ENCODE measurements around the gene EIF4H. TPM values are rescaled to one million over a fixed set of nuclear protein-coding genes. Genes with fewer than 3 reads are reported as not detected.
"Not testable (repeated sequence)": the region's sequence is repeated elsewhere in the genome, so short reads cannot be mapped to it uniquely, and the experiment has no call there.

Gene EIF4H
- total RNA-seq, 1 donor from 2014 or later, result 274 TPM

DNA sequence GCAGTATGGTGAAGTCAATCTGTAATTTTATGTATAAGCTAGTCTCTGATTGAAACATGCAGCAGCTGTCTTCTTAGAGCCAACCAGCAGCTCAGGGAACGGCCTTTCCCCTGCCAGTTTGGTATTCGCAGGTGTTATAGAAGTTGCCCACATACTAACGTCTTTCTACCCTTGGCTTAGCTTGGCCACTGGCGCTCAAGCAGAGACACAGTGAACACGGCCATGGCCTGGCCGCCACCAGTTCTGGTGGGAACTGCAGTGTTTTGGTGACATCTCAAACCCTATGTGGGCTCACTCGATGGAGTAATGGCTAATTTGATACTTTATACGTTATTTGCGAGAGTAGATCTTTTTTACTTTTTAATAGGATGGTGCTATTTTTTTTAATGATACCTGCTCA, 17.1 kb downstream of the EIF4H start:
- DNase-seq (ENCODE audit: low spot score), result no peak
- Mint-ChIP-seq H3K36me3 (ENCODE audit: low read depth, unreplicated experiment) (peaks cover 53% of the 10 kb centered on the region), H3K4me3 (ENCODE audit: unreplicated experiment) (no peak overlapping the region), H3K9me3 (ENCODE audit: unreplicated experiment) (no peaks in the 10 kb centered on the region), H3K27ac (ENCODE audit: unreplicated experiment) (no peak overlapping the region), H3K27me3 (ENCODE audit: unreplicated experiment) (peaks cover 7% of the 10 kb centered on the region), H3K4me1 (ENCODE audit: unreplicated experiment) (peaks cover 25% of the 10 kb centered on the region)
- TF ChIP-seq, protein P1, sequence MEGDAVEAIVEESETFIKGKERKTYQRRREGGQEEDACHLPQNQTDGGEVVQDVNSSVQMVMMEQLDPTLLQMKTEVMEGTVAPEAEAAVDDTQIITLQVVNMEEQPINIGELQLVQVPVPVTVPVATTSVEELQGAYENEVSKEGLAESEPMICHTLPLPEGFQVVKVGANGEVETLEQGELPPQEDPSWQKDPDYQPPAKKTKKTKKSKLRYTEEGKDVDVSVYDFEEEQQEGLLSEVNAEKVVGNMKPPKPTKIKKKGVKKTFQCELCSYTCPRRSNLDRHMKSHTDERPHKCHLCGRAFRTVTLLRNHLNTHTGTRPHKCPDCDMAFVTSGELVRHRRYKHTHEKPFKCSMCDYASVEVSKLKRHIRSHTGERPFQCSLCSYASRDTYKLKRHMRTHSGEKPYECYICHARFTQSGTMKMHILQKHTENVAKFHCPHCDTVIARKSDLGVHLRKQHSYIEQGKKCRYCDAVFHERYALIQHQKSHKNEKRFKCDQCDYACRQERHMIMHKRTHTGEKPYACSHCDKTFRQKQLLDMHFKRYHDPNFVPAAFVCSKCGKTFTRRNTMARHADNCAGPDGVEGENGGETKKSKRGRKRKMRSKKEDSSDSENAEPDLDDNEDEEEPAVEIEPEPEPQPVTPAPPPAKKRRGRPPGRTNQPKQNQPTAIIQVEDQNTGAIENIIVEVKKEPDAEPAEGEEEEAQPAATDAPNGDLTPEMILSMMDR (IDR thresholded peaks at IDR 0.05; ENCODE audit: unreplicated experiment), result no peak

DNA sequence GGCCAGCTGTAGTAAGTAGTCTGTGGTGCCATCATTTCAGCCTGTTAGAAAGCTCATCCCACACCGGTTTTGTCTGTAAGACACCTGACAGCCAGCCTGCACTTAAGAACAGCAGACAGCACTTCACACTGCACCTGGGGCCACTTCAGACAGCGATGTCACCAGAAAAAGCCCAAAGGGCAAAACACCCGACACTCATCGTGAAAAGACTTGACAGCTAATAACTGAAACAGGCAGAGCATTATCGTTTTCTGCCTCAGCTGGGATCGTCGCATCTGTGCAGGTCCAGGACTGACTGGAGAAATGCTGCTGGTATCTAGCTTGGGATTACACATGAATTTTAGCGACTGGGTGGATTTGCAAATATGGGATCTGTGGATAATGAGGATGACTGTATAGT, 18.9 kb downstream of the EIF4H start:
- peaks cover 9% of the 10 kb centered on the region for H3K4me1 Mint-ChIP-seq (ENCODE audit: unreplicated experiment)
- H3K27ac Mint-ChIP-seq (ENCODE audit: unreplicated experiment), result no peak overlapping the region
- DNase-seq (ENCODE audit: low spot score), result no peak
- peaks cover 5% of the 10 kb centered on the region for H3K27me3 Mint-ChIP-seq (ENCODE audit: unreplicated experiment)
- H3K9me3 Mint-ChIP-seq (ENCODE audit: unreplicated experiment), result no peaks in the 10 kb centered on the region
- TF ChIP-seq, protein P1 (IDR thresholded peaks at IDR 0.05; ENCODE audit: unreplicated experiment), result no peak
- H3K36me3 Mint-ChIP-seq (ENCODE audit: low read depth, unreplicated experiment), result peaks cover 53% of the 10 kb centered on the region
- no peak overlapping the region for H3K4me3 Mint-ChIP-seq (ENCODE audit: unreplicated experiment)

DNA sequence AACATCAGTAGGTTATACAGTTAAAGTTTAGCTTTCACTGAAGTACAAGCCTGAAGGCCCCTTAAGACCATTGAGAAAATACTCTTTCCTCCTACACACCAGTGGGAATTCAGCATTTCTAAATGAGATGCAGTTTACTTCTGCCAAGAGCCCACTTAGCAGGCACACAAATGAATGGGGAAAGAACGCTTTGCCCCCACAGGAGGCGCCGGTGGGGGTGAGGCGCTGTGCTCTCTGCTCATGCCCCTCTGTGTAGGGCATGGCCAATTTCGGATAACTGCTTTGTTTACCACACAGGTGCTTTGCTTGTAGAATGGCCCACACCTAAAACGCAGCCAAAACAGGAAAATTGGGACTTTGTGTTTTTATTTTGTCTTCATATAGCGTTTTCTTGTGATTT, 19.8 kb downstream of the EIF4H start:
- peaks cover 5% of the 10 kb centered on the region for H3K27me3 Mint-ChIP-seq (ENCODE audit: unreplicated experiment)
- DNase-seq (ENCODE audit: low spot score), result no peak
- H3K36me3 Mint-ChIP-seq (ENCODE audit: low read depth, unreplicated experiment), result peaks cover 45% of the 10 kb centered on the region
- H3K4me1 Mint-ChIP-seq (ENCODE audit: unreplicated experiment), result peaks cover under 1% of the 10 kb centered on the region
- no peak overlapping the region for H3K27ac Mint-ChIP-seq (ENCODE audit: unreplicated experiment)
- H3K4me3 Mint-ChIP-seq (ENCODE audit: unreplicated experiment), result no peak overlapping the region
- no peaks in the 10 kb centered on the region for H3K9me3 Mint-ChIP-seq (ENCODE audit: unreplicated experiment)
- TF ChIP-seq, protein P1 (IDR thresholded peaks at IDR 0.05; ENCODE audit: unreplicated experiment), result no peak

DNA sequence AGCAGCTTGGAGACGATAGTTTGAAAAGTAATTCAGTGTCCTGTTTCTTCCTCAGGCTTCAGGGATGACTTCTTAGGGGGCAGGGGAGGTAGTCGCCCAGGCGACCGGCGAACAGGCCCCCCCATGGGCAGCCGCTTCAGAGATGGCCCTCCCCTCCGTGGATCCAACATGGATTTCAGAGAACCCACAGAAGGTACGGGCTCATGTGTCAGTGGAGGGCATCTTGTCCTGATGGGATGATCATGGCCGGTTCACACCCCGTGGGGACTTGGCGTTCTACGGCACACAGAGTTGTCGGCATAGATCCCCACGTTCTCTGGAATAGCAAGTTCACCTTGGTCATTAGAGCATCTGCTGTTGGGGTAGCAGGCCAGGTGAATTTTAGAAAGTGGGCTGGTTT, 20.5 kb downstream of the EIF4H start:
- Mint-ChIP-seq H3K4me3 (ENCODE audit: unreplicated experiment) (no peak overlapping the region), H3K36me3 (ENCODE audit: low read depth, unreplicated experiment) (peaks cover 37% of the 10 kb centered on the region), H3K9me3 (ENCODE audit: unreplicated experiment) (no peaks in the 10 kb centered on the region), H3K27ac (ENCODE audit: unreplicated experiment) (no peak overlapping the region), H3K4me1 (ENCODE audit: unreplicated experiment) (no peaks in the 10 kb centered on the region), H3K27me3 (ENCODE audit: unreplicated experiment) (peaks cover 5% of the 10 kb centered on the region)
- TF ChIP-seq, protein P1 (IDR thresholded peaks at IDR 0.05; ENCODE audit: unreplicated experiment), result no peak
- no peak for DNase-seq (ENCODE audit: low spot score)

DNA sequence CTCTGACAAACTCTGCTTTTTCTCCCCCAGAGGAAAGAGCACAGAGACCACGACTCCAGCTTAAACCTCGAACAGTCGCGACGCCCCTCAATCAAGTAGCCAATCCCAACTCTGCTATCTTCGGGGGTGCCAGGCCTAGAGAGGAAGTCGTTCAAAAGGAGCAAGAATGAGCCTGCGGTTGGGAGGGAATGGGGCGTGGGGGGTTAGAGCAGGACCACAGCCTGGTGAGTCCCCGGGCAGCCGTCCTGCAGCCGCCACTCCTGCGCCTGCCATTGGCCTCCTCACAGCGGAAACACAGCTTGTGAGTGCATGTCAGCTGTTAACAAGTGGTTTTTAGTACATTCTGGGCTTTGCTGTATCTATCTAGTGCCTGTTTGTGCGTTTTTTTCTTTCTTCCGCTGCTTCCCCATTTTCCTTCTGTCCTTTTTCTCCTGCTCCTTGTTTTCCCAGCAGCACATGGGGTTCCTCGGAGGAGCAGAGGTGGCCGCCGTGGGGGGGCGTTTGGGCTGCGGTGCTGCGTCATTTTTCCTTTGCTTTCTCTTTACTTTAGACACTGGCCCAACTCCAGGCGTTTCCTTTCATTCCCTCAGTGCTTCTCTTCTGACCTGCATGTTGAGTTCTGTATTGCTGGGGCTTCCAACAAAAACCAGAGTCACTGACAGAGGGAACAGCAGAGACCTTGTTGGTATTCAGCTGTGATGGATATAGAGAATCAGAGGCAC, 21.1 kb downstream of the EIF4H start:
- peaks cover 37% of the 10 kb centered on the region for H3K36me3 Mint-ChIP-seq (ENCODE audit: low read depth, unreplicated experiment)
- not testable (repeated sequence) for DNase-seq (ENCODE audit: low spot score); H3K27ac Mint-ChIP-seq (ENCODE audit: unreplicated experiment); H3K27me3 Mint-ChIP-seq (ENCODE audit: unreplicated experiment); H3K4me1 Mint-ChIP-seq (ENCODE audit: unreplicated experiment); H3K4me3 Mint-ChIP-seq (ENCODE audit: unreplicated experiment); H3K9me3 Mint-ChIP-seq (ENCODE audit: unreplicated experiment)

DNA sequence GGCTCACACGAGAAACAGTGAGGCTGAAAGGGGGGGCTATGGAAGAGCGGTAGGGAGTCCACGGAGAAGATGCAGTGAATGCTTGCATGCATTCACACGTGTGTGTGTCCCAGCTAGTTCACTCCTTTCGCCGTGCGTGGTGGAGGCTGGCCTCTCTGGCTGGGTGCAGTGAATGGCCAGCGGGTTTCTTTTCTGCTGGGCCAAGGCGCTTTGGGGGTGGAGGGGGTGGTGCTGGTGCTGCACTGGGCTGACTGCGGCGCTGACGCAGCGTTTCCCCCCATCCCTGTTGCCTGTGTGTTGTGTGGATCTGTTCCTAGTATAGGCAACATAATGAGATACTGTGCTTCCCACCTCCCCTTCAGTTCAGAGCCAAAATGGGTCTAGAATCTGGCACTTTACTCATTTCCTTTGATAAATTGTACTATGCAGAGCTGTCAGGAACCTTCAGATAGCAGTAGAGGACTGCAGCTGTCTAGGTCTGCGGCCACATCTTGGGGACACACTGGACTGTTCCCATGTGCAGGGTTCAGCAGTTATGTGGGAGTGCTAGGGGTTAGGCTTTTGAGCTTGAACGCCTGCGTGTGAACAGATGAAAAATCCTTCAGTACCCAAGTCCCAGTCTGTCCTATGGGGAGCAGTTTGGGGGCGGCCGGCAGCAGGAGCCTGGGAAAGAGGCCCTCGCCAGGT, 22.0 kb downstream of the EIF4H start:
- not testable (repeated sequence) for DNase-seq (ENCODE audit: low spot score); H3K27me3 Mint-ChIP-seq (ENCODE audit: unreplicated experiment); H3K4me3 Mint-ChIP-seq (ENCODE audit: unreplicated experiment)

More for the DNA sequence above, 22.0 kb downstream of the EIF4H start:
- not testable (repeated sequence) for H3K4me1 Mint-ChIP-seq (ENCODE audit: unreplicated experiment); H3K9me3 Mint-ChIP-seq (ENCODE audit: unreplicated experiment); H3K27ac Mint-ChIP-seq (ENCODE audit: unreplicated experiment)
- H3K36me3 Mint-ChIP-seq (ENCODE audit: low read depth, unreplicated experiment), result peaks cover 37% of the 10 kb centered on the region
